Loucy (cell line): ENCODE data around the gene NPAS1.

ENCODE experiments used
- CTCF ChIP-seq: fragments of 200-600 bp; sonication (generic); conservative IDR thresholded peaks from 2 replicates; pipeline ENCODE4 v1.5.1; 2014; ENCODE audit warnings: mild to moderate bottlenecking, antibody characterized with exemption, low read length
- EZH2phosphoT487 ChIP-seq: fragments of 200-600 bp; IDR thresholded peaks from 2 replicates; pipeline ENCODE4 v1.6.1; 2018; ENCODE audit warnings: antibody characterized with exemption, mild to moderate bottlenecking, moderate library complexity, borderline replicate concordance

DNA sequence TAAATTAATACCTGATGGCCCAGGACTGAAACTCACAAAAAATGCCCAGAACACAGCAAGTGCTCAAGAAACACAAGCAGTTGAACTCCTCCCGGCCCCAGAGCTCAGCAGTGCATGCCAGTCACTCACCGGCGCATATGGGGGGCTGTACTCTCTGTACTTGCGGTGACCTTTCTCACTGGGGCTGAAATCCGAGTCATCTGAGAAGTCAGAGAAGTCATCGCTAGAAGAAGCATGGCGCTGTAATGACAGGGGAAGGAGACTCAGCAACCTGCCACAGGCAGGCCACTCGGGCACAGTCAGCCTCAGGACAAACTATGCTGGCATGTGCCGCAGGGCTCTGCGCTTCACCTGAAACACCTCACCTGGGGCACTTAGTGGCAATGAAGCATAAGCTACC is 74.2 kb downstream of the NPAS1 start:
- TF ChIP-seq EZH2phosphoT487 (no peak), CTCF (no peak)
